ENCODE data around the gene ZDHHC4. TPM values are rescaled to one million over a fixed set of nuclear protein-coding genes. Genes with fewer than 3 reads are reported as not detected.

Gene ZDHHC4
- total RNA-seq, 3 donors from 2014 or later, result 23.6 to 33.5 (median 27.5) TPM

DNA sequence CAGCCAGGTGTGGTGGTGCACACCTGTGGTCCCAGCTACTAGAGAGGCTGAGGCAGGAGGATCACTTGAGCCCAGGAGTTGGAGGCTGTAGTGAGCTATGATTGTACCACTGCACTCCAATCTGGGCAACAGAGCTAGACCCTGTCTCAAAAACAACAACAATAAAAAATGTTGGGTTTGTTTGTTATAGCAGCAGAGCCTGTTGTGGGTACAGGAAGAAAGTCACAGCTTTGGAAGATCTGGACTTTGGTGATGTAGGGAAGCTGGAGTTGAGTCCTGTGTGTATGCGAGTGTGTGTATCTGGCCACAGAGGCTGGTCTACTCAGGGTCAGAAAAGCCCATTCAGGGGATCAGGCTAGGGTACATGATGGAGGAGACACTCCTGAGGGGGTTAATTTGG is 29.9 kb upstream of the ZDHHC4 start:
- no peaks in the 10 kb centered on the region for H3K27me3 Mint-ChIP-seq (ENCODE audit: low read depth)
- ATAC-seq (no peak), DNase-seq (no peak)

GRCh38 chr7:6551016-6551511 is 26.2 kb upstream of the ZDHHC4 start, which contains the start of gene GRID2IP:
GRID2IP (minus strand) TSS chr7:6551461; CDS start chr7:6551436, 25 bp downstream.
- Mint-ChIP-seq H3K4me3 (no peak within 1 kb of the TSS), H3K4me1 (ENCODE audit: low read depth) (peaks cover 9% of the 10 kb centered on the region), H3K27me3 (ENCODE audit: low read depth) (no peaks in the 10 kb centered on the region), H3K36me3 (ENCODE audit: insufficient read depth) (no peaks in the 10 kb centered on the region), H3K9me3 (no peaks in the 10 kb centered on the region)
- DNase-seq (no peak), ATAC-seq (no peak)

More for the DNA sequence above, 29.9 kb upstream of the ZDHHC4 start:
- Mint-ChIP-seq H3K4me3 (no peak overlapping the region), H3K9me3 (no peaks in the 10 kb centered on the region), H3K4me1 (ENCODE audit: low read depth) (peaks cover 7% of the 10 kb centered on the region), H3K36me3 (ENCODE audit: insufficient read depth) (no peaks in the 10 kb centered on the region)

DNA sequence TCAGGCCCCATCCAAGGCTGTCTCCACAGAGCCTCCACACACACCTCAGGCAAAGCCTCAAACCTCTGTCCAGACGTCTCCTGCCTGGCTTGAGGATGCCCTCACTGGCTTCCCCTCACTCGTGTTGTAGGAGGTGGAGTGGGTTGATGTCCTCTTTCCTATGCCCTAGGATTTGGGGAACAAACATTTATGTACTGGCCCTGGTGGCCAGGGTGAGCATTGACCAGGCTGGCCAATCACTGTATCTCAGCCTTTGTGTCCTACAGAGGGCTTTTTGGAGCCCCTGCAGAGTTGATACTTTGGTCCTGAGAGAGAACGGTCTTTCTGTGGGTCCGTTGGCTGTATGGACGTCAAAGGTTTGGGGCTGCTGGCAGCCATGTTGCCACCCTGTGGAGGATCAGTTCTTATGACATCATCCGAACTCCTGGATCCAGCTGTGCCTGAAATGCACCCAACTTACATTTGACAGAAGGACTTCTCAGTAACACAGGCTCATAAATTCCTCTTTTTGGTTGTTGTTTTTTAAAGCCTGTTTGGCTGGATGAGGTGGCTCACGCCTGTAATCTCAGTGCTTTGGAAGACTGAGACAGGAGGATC is 23.7 kb upstream of the ZDHHC4 start:
- Mint-ChIP-seq H3K36me3 (ENCODE audit: insufficient read depth) (no peaks in the 10 kb centered on the region), H3K9me3 (no peaks in the 10 kb centered on the region), H3K27me3 (ENCODE audit: low read depth) (no peaks in the 10 kb centered on the region), H3K4me3 (no peak overlapping the region), H3K4me1 (ENCODE audit: low read depth) (peaks cover 7% of the 10 kb centered on the region)
- ATAC-seq (no peak), DNase-seq (no peak)

DNA sequence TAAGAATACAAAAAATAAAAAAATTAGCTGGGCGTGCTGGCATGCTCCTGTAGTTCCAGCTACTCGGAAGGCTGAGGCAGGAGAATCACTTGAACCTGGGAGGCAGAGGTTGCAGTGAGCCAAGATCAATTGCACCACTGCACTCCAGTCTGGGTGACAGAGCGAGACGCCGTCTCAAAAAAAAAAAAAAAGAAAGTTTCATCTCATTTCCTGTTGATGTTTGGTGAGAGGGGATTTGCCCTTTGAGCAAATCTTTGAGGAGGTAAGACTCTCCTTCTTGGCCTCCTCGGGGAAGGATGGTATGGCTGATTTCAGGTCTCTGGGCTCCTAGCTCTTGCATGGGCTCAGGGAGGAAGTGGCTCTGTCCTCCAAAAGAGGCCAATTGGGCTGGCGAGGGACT is 22.4 kb upstream of the ZDHHC4 start:
- no peak for ATAC-seq
- Mint-ChIP-seq H3K4me3 (no peak overlapping the region), H3K4me1 (ENCODE audit: low read depth) (peaks cover 7% of the 10 kb centered on the region), H3K9me3 (no peaks in the 10 kb centered on the region), H3K27me3 (ENCODE audit: low read depth) (no peaks in the 10 kb centered on the region), H3K36me3 (ENCODE audit: insufficient read depth) (no peaks in the 10 kb centered on the region)
- DNase-seq, result no peak

DNA sequence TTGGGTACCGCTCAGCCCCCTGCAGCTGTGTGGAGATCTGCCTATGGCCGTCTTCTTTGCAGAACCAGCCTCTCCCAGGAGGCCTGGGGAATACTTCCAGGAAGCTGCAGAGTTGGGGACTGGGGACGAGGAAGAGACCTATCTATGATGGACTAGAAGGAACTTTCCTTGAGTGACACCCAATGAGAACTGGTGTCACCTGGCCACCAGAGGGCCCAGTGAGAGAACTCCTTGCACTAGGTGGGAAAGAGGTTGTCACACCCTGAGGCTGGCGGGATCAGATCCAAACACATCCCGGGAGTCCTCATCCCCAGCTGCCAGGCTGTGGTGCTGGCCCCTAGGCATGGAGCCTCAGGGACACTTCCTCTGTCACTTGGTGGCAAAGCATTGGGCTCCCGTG is 21.1 kb upstream of the ZDHHC4 start:
- Mint-ChIP-seq H3K36me3 (ENCODE audit: insufficient read depth) (no peaks in the 10 kb centered on the region), H3K4me3 (no peak overlapping the region), H3K9me3 (no peaks in the 10 kb centered on the region), H3K4me1 (ENCODE audit: low read depth) (peaks cover 7% of the 10 kb centered on the region), H3K27me3 (ENCODE audit: low read depth) (no peaks in the 10 kb centered on the region)
- DNase-seq (no peak), ATAC-seq (no peak)

GRCh38 chr7:6558837-6559236 is 18.4 kb upstream of the ZDHHC4 start:
- H3K27me3 Mint-ChIP-seq (ENCODE audit: low read depth), result no peaks in the 10 kb centered on the region
- no peaks in the 10 kb centered on the region for H3K9me3 Mint-ChIP-seq
- peaks cover 7% of the 10 kb centered on the region for H3K4me1 Mint-ChIP-seq (ENCODE audit: low read depth)
- H3K36me3 Mint-ChIP-seq (ENCODE audit: insufficient read depth), result no peaks in the 10 kb centered on the region
- ATAC-seq (no peak), DNase-seq (no peak)
- H3K4me3 Mint-ChIP-seq, result no peak overlapping the region

DNA sequence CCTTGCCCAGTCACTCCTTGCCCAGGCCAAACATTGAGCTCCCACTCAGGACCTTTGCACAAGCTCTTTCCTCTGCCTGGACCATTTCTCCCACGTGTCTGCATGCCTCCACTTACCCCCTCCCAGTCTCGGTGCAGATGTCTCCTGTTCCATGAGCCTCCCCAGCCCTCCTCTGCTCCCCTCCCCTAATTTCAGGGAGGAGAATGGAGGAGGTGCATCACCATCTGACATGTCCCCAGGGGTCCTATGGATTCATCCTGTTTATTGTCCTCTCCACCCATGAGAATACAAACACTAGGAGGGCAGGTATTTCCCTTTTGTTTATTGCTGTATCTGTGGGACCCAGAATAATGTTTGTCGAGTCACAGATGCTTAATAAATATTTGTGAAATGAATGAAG is 17.4 kb upstream of the ZDHHC4 start:
- Mint-ChIP-seq H3K4me1 (ENCODE audit: low read depth) (peaks cover 3% of the 10 kb centered on the region), H3K9me3 (no peaks in the 10 kb centered on the region), H3K36me3 (ENCODE audit: insufficient read depth) (no peaks in the 10 kb centered on the region), H3K27me3 (ENCODE audit: low read depth) (no peaks in the 10 kb centered on the region), H3K4me3 (no peak overlapping the region)
- DNase-seq (no peak), ATAC-seq (no peak)

DNA sequence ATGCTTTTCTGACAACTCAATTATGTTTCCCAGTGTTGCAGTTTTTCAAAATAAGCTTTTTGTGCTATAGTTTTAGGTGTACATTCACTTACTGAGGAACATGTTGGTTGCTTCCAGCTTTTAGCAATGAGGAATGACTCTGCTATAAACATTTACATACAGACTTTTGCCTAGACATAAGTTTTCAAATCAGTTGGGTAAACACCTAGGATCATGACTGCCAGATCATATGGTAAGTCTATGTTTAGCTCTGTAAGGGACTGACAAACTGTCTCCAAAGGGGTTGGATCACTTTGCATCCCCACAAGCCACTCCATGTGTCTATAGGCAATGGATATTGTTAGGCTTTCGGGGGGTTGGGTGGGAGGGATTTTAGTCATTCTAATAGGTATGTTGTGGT is 15.1 kb upstream of the ZDHHC4 start:
- no peak overlapping the region for H3K4me3 Mint-ChIP-seq
- no peaks in the 10 kb centered on the region for H3K9me3 Mint-ChIP-seq
- no peak for ATAC-seq
- no peaks in the 10 kb centered on the region for H3K36me3 Mint-ChIP-seq (ENCODE audit: insufficient read depth)
- no peaks in the 10 kb centered on the region for H3K27me3 Mint-ChIP-seq (ENCODE audit: low read depth)
- DNase-seq, result no peak
- no peaks in the 10 kb centered on the region for H3K4me1 Mint-ChIP-seq (ENCODE audit: low read depth)

DNA sequence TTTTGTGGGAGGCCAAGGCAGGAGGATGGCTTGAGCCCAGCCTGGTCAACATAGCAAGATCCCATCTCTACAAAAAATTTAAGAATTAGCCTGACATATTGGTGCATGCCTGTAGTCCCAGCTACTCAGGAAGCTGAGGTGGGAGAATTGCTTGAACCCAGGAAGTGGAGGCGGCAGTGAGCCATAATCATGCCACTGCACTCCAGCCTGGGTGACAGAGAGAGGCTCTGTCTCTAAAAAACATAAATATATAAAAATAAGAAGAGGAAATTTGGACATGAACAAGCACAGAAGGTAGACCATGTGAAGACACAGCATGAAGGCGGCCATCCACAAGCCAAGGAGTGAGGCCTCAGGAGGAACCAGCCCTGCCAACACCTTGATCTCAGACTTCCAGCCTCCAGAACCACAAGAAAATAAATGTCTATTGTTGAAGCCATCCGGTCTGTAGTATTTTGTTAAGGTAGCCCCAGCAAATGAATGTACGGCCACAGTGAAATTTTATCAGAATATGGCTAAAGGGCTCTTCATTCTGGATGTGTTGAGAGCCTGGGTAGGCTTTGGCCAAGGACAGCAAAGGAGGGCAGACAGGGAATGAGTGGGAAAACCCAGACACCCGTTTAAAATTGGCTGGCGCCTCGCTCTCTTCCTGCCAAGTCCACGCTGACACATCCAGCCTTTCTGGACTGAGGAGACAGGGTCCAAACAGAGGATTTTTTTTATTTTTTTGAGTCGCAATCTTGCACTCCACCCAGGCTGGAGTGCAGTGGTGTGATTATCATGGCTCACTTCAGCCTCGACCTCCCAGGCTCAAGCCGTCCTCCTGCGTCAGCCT is 13.1 kb upstream of the ZDHHC4 start:
- Mint-ChIP-seq H3K4me3 (no peak overlapping the region), H3K9me3 (no peaks in the 10 kb centered on the region), H3K4me1 (ENCODE audit: low read depth) (no peaks in the 10 kb centered on the region), H3K36me3 (ENCODE audit: insufficient read depth) (no peaks in the 10 kb centered on the region), H3K27me3 (ENCODE audit: low read depth) (peaks cover under 1% of the 10 kb centered on the region)
- DNase-seq, result no peak
- no peak for ATAC-seq

DNA sequence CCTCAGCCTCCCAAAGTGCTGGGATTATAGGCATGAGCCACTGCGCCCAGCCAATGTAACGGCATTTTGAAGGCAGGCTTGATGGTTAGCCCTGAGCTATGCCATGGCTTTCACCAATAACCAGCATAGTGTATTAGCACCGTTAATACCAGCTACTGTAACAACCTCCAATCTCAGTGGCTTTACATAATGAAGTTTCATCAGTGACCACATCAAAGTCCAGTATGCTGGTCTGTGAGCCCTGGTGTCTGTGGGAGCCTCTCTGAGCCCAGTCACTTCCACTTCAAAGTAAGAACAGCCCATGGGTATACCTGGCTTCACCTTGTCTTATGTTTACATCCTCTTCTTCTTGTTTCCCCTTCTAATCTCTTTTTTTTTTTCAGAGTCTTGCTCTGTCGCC is 11.6 kb upstream of the ZDHHC4 start:
- Mint-ChIP-seq H3K36me3 (ENCODE audit: insufficient read depth) (no peaks in the 10 kb centered on the region), H3K4me3 (no peak overlapping the region), H3K4me1 (ENCODE audit: low read depth) (no peaks in the 10 kb centered on the region), H3K9me3 (no peaks in the 10 kb centered on the region), H3K27me3 (ENCODE audit: low read depth) (peaks cover 2% of the 10 kb centered on the region)
- DNase-seq (no peak), ATAC-seq (no peak)

DNA sequence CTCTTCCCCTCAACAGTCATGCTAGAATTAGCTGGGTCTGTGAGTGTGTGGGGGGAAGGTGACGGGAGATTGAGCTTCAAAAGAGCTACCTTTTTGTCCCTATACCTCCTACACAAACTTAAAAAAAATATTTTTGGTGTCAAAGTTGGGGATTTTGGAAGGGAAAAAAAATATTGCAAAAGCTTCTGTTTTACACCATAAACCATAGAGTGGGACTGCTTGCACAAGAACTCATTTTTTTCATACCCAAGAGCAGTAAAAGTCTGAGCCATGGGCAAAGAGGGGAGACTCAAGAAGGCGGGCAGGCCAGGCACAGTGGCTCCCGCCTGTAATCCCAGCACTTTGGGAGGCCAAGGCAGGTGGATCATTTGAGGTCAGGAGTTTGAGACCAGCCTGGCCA is 9.4 kb upstream of the ZDHHC4 start:
- Mint-ChIP-seq H3K27me3 (ENCODE audit: low read depth) (peaks cover 6% of the 10 kb centered on the region), H3K9me3 (no peaks in the 10 kb centered on the region), H3K4me3 (no peak overlapping the region), H3K4me1 (ENCODE audit: low read depth) (no peaks in the 10 kb centered on the region), H3K36me3 (ENCODE audit: insufficient read depth) (no peaks in the 10 kb centered on the region)
- DNase-seq (no peak), ATAC-seq (no peak)

DNA sequence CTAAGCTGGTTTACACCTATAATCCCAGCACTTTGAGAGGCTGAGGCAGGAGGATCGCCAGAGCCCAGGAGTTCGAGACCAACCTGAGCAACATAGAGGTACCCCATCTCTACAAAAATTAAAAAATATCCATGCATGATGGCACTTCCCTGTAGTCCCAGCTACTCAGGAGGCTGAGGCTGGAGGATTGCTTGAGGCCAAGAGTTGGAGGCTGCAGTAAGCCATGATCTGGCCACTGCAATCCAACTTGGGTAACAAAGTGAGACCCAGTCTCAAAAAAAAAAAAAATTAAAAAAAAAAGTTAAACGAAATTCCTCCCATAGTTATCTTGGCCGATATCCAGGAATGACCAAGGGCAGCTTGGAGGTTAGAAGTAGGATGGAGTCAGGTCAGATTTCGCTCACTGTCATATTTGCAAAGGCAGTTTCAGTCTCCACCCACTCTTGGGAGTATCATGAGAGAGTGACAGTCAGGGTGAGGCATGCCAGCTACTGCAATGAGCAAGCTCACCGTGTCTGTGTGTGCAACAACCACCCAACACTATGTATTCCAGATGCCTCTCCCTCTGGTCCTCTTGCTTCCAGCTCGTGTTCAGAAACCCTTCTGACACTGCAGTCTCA is 6.0 kb upstream of the ZDHHC4 start:
- ATAC-seq (peak in 1 of 2 donors; percentile 50), DNase-seq (no peak)
- H3K9me3 Mint-ChIP-seq, result no peaks in the 10 kb centered on the region
- no peak overlapping the region for H3K4me3 Mint-ChIP-seq
- peaks cover 7% of the 10 kb centered on the region for H3K27me3 Mint-ChIP-seq (ENCODE audit: low read depth)
- H3K36me3 Mint-ChIP-seq (ENCODE audit: insufficient read depth), result no peaks in the 10 kb centered on the region
- no peaks in the 10 kb centered on the region for H3K4me1 Mint-ChIP-seq (ENCODE audit: low read depth)

DNA sequence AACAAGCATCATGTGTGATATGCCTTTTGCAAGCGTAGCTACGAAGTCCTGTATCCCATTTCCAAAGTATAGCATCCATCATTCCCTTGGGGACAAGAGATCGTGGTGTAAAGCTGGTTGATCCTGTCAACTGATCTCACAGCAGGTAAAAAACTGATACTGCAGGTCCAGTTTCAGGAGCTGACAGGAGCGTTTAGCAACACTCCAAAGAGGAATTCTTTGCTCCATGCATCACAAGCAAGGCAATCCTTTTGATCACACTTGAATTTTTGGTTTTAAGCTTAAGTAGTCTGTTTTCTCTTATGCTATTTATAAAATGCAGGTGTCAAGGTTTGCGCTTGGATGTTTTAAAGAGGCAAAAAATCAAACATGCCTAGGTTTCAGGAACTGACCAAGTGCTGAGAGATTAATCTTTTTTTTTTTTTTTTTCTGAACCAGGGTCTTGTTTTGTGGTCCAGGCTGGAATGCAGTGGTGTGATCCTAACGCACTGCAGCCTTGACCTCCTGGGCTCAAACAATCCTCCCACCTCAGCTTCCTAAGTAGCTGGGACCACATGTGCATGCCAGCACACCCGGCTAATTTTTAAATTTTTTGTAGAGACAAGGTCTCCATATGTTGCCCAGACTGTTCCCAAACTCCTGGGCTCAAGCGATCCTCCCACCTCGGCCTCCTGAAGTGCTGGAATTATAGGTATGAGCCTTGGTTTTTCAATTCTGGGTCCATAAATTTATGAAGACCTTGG is 1.8 kb upstream of the ZDHHC4 start:
- no peak overlapping the region for H3K4me3 Mint-ChIP-seq
- H3K27me3 Mint-ChIP-seq (ENCODE audit: low read depth), result peaks cover 5% of the 10 kb centered on the region
- DNase-seq (no peak), ATAC-seq (no peak)
- no peaks in the 10 kb centered on the region for H3K4me1 Mint-ChIP-seq (ENCODE audit: low read depth)
- no peaks in the 10 kb centered on the region for H3K9me3 Mint-ChIP-seq
- H3K36me3 Mint-ChIP-seq (ENCODE audit: insufficient read depth), result no peaks in the 10 kb centered on the region

Measured in activated T-cell treated with anti-CD3 and anti-CD28 coated beads, Interleukin-2, amount 50 U/mL, for 4 hours (primary cell).